H1 (cell line): ENCODE results near the gene NDUFB11. TPM values are rescaled to one million over a fixed set of nuclear protein-coding genes. Genes with fewer than 3 reads are reported as not detected.

Source experiments
- ATF2 ChIP-seq: IDR thresholded peaks from 2 replicates; pipeline ENCODE4 v1.6.1; 2012; ENCODE audit warnings: low read length, inconsistent platforms
- CHD7 ChIP-seq: fragments of 300-600 bp; sonication (generic); IDR thresholded peaks from 2 replicates; pipeline ENCODE4 v1.7.1; 2012; ENCODE audit warnings: low read length, moderate library complexity, mild to moderate bottlenecking, inconsistent platforms; ENCODE audit not compliant: insufficient replicate concordance
- GABPA ChIP-seq: IDR thresholded peaks from 2 replicates; pipeline ENCODE4 v1.6.1; 2011; ENCODE audit warnings: mild to moderate bottlenecking, low read length, moderate library complexity, borderline replicate concordance; ENCODE audit not compliant: insufficient read depth
- POLR2A ChIP-seq, 2 experiments: IDR thresholded peaks; 1 replicate in 1 of 2; 2 replicates in 1 of 2; pipeline ENCODE4 v1.6.1; 2011; ENCODE audit warnings: low read depth in 2 of 2, low read length in 2 of 2, mild to moderate bottlenecking in 2 of 2; ENCODE audit errors: control extremely low read depth in 1 of 2
- polyA plus RNA-seq, 7 experiments: library from polyadenylated mRNA; depleted of rRNA in 3 of 7; stranded (reverse) in 5 of 7; unstranded in 2 of 7; fragments of >200 nt in 5 of 7; fragments of 200-250 nt in 2 of 7; gene quantifications; 1 replicate in 5 of 7; 2 replicates in 1 of 7; 4 replicates in 1 of 7; pipeline versions ENCODE4 v1.2.1 to v1.2.3, GENCODE V29; 2011 to 2013; ENCODE audit warnings: missing spikeins in 2 of 7, mixed read lengths in 2 of 7
- total RNA-seq: library from RNA; stranded (reverse); fragmentation: NEBNext Ultra II Directional; extraction: Animal tissue kit (Norgen Biotek cat#: 25700); gene quantifications from 2 replicates; pipeline ENCODE4 v1.2.1, GENCODE V29; 2021

NDUFB11 gene
- total and polyA plus RNA-seq, 2 of the 8 experiments (the other 6 are each of a cell fraction or from before 2014, with no cell fraction given), result 120 to 131 TPM

- TF ChIP-seq CHD7 (no peak), GABPA (no peak), ATF2 (no peak), POLR2A (IDR thresholded peaks at IDR 0.05; ENCODE audit: control extremely low read depth in 1 of 2, low read depth in 2 of 2, low read length in 2 of 2) (no peak)
Measured at GRCh38 chrX:47093860-47094259, 50.6 kb downstream of the NDUFB11 start (continued).
